K562 (cell line): ENCODE results near the gene REEP6. TPM values are rescaled to one million over a fixed set of nuclear protein-coding genes. Genes with fewer than 3 reads are reported as not detected.
A peak's percentile ranks its signal among the peaks of the same experiment; 100 is the strongest.

Source experiments
- BCOR ChIP-seq: fragments of 450-650 bp; IDR thresholded peaks from 2 replicates; pipeline ENCODE4 v1.6.1; 2016
- CBX1 ChIP-seq: sonication (generic); IDR thresholded peaks from 2 replicates; pipeline ENCODE4 v1.6.1; 2016; ENCODE audit warnings: antibody characterized with exemption, low read depth, mild to moderate bottlenecking
- FIP1L1 ChIP-seq: fragments of 200-400 bp; formaldehyde crosslinking; IDR thresholded peaks from 2 replicates; pipeline ENCODE4 v1.6.1; 2018; ENCODE audit warnings: mild to moderate bottlenecking, low read depth, low read length; ENCODE audit not compliant: poor library complexity, severe bottlenecking
- HLTF ChIP-seq: fragments of 450-650 bp; IDR thresholded peaks from 2 replicates; pipeline ENCODE4 v1.6.1; 2016
- HNRNPL ChIP-seq: fragments of 200-400 bp; formaldehyde crosslinking; IDR thresholded peaks from 2 replicates; pipeline ENCODE4 v1.6.1; 2017; ENCODE audit warnings: low read depth, mild to moderate bottlenecking, low read length
- KLF13 ChIP-seq: fragments of 450-650 bp; IDR thresholded peaks from 2 replicates; pipeline ENCODE4 v1.6.1; 2016; ENCODE audit warnings: missing genetic modification characterization, low read depth, mild to moderate bottlenecking, missing compliant biosample characterization, moderate library complexity, borderline replicate concordance
- MBD2 ChIP-seq: sonication (generic); IDR thresholded peaks from 2 replicates; pipeline ENCODE4 v1.6.1; 2016; ENCODE audit warnings: low read depth, borderline replicate concordance
- NR2C1 ChIP-seq, 2 experiments: fragments of 450-650 bp; IDR thresholded peaks; 2 replicates each; pipeline ENCODE4 v1.6.1; 2017; ENCODE audit warnings: mild to moderate bottlenecking in 2 of 2, antibody characterized with exemption in 1 of 2, inconsistent platforms in 1 of 2, missing compliant biosample characterization in 1 of 2, missing genetic modification characterization in 1 of 2
- RB1 ChIP-seq: fragments of 450-650 bp; IDR thresholded peaks from 2 replicates; pipeline ENCODE4 v1.6.1; 2017; ENCODE audit warnings: low read depth, mild to moderate bottlenecking
- SIN3B ChIP-seq: fragments of 450-650 bp; IDR thresholded peaks from 2 replicates; pipeline ENCODE4 v1.6.1; 2017; ENCODE audit warnings: low read depth, mild to moderate bottlenecking, moderate library complexity
- SUPT5H ChIP-seq: fragments of 450-650 bp; IDR thresholded peaks from 2 replicates; pipeline ENCODE4 v1.6.1; 2016
- TAL1 ChIP-seq: fragments of 450-650 bp; IDR thresholded peaks from 2 replicates; pipeline ENCODE4 v1.6.1; 2016; ENCODE audit warnings: mild to moderate bottlenecking
- TOE1 ChIP-seq, 2 experiments: fragments of 450-650 bp in 1 of 2; sonication (generic) in 1 of 2; formaldehyde crosslinking in 1 of 2; IDR thresholded peaks; 2 replicates each; pipeline versions ENCODE4 v1.7.1 to v1.8.0; 2016 to 2022; ENCODE audit warnings: borderline replicate concordance in 2 of 2, mild to moderate bottlenecking in 2 of 2, antibody characterized with exemption in 1 of 2, inconsistent platforms in 1 of 2, low read depth in 1 of 2, missing genetic modification reagents in 1 of 2, moderate library complexity in 1 of 2
- ZNF764 ChIP-seq: fragments of 250-450 bp; sonication (Bioruptor Pico); IDR thresholded peaks from 2 replicates; pipeline ENCODE4 v1.4.0; 2020; ENCODE audit warnings: low read depth, mild to moderate bottlenecking, moderate library complexity
- polyA plus RNA-seq, 8 experiments: library from polyadenylated mRNA; depleted of rRNA in 4 of 8; stranded (reverse) in 5 of 8; unstranded in 3 of 8; fragments of >200 nt; fragmentation: Nextera tagmentation in 2 of 8; fragmentation: Illumina TruSeq in 1 of 8; extraction: Ambion mirVana in 2 of 8; extraction: Trizol in 1 of 8; gene quantifications; 2 replicates each; pipeline versions ENCODE4 v1.2.1 to v1.2.3, GENCODE V29; 2011 to 2014; ENCODE audit warnings: inconsistent platforms in 1 of 8, missing spikeins in 1 of 8
- total RNA-seq, 7 experiments: library from RNA; depleted of rRNA in 6 of 7; stranded (reverse); fragments of >200 nt in 6 of 7; fragmentation: Illumina TruSeq in 2 of 7; extraction: Trizol in 2 of 7; gene quantifications; 2 replicates each; pipeline versions ENCODE4 v1.2.1 to v1.2.3, GENCODE V29; 2011 to 2021; ENCODE audit warnings: low replicate concordance in 1 of 7
- TF ChIP-seq, protein P1 (sequence below): fragments of 450-650 bp; IDR thresholded peaks from 2 replicates; pipeline ENCODE4 v1.6.1; 2018; ENCODE audit not compliant: partially characterized antibody
- TF ChIP-seq, protein P2 (sequence below): sonication (generic); formaldehyde crosslinking; IDR thresholded peaks from 2 replicates; pipeline ENCODE4 v1.8.1; 2023; ENCODE audit warnings: mild to moderate bottlenecking, missing genetic modification reagents
- TF ChIP-seq, protein P3 (sequence below), 2 experiments: IDR thresholded peaks; 2 replicates each; pipeline ENCODE4 v1.6.1; 2011; ENCODE audit warnings: borderline replicate concordance in 1 of 2, control low read depth in 1 of 2, low read depth in 1 of 2, low read length in 1 of 2, mild to moderate bottlenecking in 1 of 2, mixed read lengths in 1 of 2, moderate library complexity in 1 of 2; ENCODE audit not compliant: insufficient read depth in 1 of 2, insufficient read length in 1 of 2, poor library complexity in 1 of 2, severe bottlenecking in 1 of 2; ENCODE audit errors: extremely low read depth in 1 of 2
- TF ChIP-seq, protein P4 (sequence below): sonication (generic); formaldehyde crosslinking; IDR thresholded peaks from 2 replicates; pipeline ENCODE4 v1.5.0; 2020; ENCODE audit warnings: missing genetic modification reagents

Gene REEP6
- total and polyA plus RNA-seq, 9 of the 15 experiments (the other 6 are each of a cell fraction or from before 2014, with no cell fraction given) = 1.2 to 64.2 (median 12.7) TPM

DNA sequence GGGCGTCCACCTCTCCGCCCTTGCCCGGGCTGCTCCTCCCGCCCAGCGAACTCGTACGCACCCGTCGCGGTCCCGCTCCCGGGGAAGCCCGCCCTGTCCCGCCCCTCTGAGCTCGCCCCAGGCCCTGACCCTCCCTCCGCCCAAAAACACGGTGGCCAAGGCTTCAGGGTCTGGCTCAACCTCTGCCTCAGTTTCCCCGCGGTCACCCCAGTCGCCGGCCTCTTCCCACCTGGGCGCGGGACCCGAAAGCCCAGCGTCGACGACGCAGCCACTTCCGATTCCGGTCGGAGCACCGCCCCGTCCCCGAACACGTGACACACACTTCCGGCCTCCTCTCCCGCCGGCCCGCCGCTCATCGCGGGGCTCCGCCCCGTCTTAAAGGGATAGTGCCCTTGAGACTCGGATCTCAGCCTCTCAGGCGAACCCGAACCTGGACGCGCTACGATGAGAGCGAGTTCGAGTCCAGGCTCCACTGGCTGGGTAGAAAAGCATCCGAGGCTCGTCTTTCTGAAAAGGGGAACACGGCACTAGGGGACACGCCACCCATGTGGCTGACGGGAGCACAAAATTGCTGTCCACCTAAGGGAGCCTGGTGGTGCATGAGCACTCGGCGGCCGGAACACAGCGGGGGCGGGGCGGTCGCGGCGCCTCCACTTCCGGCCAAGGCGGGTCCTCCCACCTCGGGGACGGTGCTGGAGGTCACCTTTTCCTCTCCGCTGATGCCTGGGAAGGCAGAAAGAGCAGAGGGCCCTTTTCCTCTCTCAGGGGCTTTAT, 11.9 kb upstream of the REEP6 start, which contains the start of gene C19orf25 (continued):
- TF ChIP-seq, protein P1, sequence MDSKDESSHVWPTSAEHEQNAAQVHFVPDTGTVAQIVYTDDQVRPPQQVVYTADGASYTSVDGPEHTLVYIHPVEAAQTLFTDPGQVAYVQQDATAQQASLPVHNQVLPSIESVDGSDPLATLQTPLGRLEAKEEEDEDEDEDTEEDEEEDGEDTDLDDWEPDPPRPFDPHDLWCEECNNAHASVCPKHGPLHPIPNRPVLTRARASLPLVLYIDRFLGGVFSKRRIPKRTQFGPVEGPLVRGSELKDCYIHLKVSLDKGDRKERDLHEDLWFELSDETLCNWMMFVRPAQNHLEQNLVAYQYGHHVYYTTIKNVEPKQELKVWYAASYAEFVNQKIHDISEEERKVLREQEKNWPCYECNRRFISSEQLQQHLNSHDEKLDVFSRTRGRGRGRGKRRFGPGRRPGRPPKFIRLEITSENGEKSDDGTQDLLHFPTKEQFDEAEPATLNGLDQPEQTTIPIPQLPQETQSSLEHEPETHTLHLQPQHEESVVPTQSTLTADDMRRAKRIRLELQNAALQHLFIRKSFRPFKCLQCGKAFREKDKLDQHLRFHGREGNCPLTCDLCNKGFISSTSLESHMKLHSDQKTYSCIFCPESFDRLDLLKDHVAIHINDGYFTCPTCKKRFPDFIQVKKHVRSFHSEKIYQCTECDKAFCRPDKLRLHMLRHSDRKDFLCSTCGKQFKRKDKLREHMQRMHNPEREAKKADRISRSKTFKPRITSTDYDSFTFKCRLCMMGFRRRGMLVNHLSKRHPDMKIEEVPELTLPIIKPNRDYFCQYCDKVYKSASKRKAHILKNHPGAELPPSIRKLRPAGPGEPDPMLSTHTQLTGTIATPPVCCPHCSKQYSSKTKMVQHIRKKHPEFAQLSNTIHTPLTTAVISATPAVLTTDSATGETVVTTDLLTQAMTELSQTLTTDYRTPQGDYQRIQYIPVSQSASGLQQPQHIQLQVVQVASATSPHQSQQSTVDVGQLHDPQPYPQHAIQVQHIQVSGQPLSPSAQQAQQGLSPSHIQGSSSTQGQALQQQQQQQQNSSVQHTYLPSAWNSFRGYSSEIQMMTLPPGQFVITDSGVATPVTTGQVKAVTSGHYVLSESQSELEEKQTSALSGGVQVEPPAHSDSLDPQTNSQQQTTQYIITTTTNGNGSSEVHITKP = peak; percentile 70
- peak; percentile 92 for TF ChIP-seq SUPT5H
- peak; percentile 62 for TF ChIP-seq FIP1L1
- TF ChIP-seq HNRNPL = no peak
- no peak for TF ChIP-seq TAL1
- TF ChIP-seq, protein P2, sequence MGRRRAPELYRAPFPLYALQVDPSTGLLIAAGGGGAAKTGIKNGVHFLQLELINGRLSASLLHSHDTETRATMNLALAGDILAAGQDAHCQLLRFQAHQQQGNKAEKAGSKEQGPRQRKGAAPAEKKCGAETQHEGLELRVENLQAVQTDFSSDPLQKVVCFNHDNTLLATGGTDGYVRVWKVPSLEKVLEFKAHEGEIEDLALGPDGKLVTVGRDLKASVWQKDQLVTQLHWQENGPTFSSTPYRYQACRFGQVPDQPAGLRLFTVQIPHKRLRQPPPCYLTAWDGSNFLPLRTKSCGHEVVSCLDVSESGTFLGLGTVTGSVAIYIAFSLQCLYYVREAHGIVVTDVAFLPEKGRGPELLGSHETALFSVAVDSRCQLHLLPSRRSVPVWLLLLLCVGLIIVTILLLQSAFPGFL (CRISPR knock-in tag) = no peak
- TF ChIP-seq, protein P3, sequence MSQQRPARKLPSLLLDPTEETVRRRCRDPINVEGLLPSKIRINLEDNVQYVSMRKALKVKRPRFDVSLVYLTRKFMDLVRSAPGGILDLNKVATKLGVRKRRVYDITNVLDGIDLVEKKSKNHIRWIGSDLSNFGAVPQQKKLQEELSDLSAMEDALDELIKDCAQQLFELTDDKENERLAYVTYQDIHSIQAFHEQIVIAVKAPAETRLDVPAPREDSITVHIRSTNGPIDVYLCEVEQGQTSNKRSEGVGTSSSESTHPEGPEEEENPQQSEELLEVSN (IDR thresholded peaks at IDR 0.05; ENCODE audit: borderline replicate concordance in 1 of 2, extremely low read depth in 1 of 2, insufficient read depth in 1 of 2, insufficient read length in 1 of 2, low read depth in 1 of 2, low read length in 1 of 2, poor library complexity in 1 of 2, severe bottlenecking in 1 of 2) = peak; percentile 96
- TF ChIP-seq, protein P4, sequence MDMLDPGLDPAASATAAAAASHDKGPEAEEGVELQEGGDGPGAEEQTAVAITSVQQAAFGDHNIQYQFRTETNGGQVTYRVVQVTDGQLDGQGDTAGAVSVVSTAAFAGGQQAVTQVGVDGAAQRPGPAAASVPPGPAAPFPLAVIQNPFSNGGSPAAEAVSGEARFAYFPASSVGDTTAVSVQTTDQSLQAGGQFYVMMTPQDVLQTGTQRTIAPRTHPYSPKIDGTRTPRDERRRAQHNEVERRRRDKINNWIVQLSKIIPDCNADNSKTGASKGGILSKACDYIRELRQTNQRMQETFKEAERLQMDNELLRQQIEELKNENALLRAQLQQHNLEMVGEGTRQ = peak; percentile 96
- TF ChIP-seq NR2C1 (IDR thresholded peaks at IDR 0.05) = peak; percentile 59
- TF ChIP-seq NR2C1 (tag; IDR thresholded peaks at IDR 0.05) = peak; percentile 60
- TF ChIP-seq TOE1 (IDR thresholded peaks at IDR 0.05; ENCODE audit: borderline replicate concordance) = peak; percentile 99
- no peak for TF ChIP-seq TOE1 (CRISPR knock-in tag; IDR thresholded peaks at IDR 0.05; ENCODE audit: borderline replicate concordance, low read depth)
- TF ChIP-seq HLTF = 0 out of 2 replicates have a peak, but pooled peaks have one; percentile 45
- TF ChIP-seq RB1 = peak; percentile 55; the same call in 1 of the 2 replicates
- TF ChIP-seq ZNF764 (CRISPR knock-in tag) = peak; percentile 89
- peak; percentile 52; the same call in 1 of the 2 replicates for TF ChIP-seq MBD2
- TF ChIP-seq KLF13 (tag) = peak; percentile 78
- TF ChIP-seq CBX1 = peak; percentile 83
- TF ChIP-seq BCOR = peak; percentile 85
- peak; percentile 51; the same call in 1 of the 2 replicates for TF ChIP-seq SIN3B
